ENCODE measurements around the gene ATP5ME.
"Not testable (repeated sequence)": the region's sequence is repeated elsewhere in the genome, so short reads cannot be mapped to it uniquely, and the experiment has no call there.

- not testable (repeated sequence) for TF ChIP-seq EZH2 (IDR thresholded peaks at IDR 0.05; ENCODE audit: borderline replicate concordance, low read depth, low read length, severe bottlenecking); CTCF (IDR thresholded peaks at IDR 0.05; ENCODE audit: borderline replicate concordance, extremely low read depth, low read length, poor library complexity, severe bottlenecking)
Measured at GRCh38 chr4:706083-706633, 32.1 kb upstream of the ATP5ME start.

Measured in DND-41 (cell line).